Epithelial cell of proximal tubule (primary cell): ENCODE results near the gene FAM111B. TPM values are rescaled to one million over a fixed set of nuclear protein-coding genes. Genes with fewer than 3 reads are reported as not detected.

Source experiments
- DNase-seq: peaks from one replicate; pipeline ENCODE4 v3.0.0-alpha.2; 2011; ENCODE audit warnings: low read depth
- H3K4me3 ChIP-seq: 2 replicates; pipeline ENCODE4 v1.5.1; 2011; ENCODE audit warnings: low read depth, mild to moderate bottlenecking, low read length
- total RNA-seq: library from RNA; depleted of rRNA; stranded (reverse); fragments of >200 nt; gene quantifications from 2 replicates; pipeline ENCODE4 v1.2.3, GENCODE V29; 2015
- TF ChIP-seq, protein P1 (sequence below): conservative IDR thresholded peaks from 2 replicates; pipeline ENCODE4 v1.5.1; 2012; ENCODE audit warnings: low read depth, mild to moderate bottlenecking, low read length

FAM111B gene
- total RNA-seq, 1 donor from 2014 or later, result 16.5 TPM

DNA sequence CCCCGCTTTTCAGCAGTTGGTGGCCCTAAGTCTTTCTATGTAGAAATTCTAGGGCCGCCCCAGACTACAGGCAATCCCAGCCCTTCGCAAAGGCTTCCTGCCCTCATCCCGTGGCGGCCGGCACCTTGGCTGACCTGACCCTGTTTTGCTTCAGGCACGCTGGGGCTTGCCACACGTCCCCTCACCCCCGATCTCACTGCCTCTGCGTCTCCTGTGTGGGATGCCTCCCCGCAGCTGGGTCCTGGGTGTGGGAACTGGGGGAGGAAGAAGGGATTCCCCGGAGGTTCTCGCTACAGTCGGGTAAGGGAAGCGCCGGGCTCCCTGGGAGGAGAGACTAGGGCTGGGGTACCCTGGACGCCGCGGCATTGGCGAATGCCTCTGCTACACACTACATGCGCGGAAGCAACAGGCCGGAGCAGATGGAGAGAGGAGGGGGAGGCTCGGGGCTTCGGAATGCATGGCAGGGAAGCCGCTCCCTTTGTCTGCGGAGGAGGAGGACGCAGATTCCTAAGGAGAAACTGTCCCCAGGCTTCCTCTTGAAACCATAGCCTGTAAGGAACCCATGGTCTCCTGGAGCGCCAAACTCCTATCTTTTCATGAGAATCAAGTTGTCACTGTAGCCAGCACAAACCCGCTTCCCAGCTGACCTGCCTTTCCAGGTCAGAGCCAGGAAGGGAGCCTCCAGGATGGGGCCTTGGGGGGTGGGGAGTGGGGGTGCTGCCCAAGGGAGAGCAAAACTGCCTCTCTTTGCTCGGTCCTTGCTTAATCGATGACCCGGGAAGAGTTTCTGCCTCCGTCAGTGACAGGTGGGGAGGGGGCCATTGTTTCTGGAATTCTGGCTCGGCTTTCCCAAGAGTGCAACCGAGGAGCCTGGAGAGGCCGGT is 66.3 kb downstream of the FAM111B start:
- H3K4me3 ChIP-seq, result peak overlapping the region; percentile 69
- no peak for DNase-seq
- TF ChIP-seq, protein P1, sequence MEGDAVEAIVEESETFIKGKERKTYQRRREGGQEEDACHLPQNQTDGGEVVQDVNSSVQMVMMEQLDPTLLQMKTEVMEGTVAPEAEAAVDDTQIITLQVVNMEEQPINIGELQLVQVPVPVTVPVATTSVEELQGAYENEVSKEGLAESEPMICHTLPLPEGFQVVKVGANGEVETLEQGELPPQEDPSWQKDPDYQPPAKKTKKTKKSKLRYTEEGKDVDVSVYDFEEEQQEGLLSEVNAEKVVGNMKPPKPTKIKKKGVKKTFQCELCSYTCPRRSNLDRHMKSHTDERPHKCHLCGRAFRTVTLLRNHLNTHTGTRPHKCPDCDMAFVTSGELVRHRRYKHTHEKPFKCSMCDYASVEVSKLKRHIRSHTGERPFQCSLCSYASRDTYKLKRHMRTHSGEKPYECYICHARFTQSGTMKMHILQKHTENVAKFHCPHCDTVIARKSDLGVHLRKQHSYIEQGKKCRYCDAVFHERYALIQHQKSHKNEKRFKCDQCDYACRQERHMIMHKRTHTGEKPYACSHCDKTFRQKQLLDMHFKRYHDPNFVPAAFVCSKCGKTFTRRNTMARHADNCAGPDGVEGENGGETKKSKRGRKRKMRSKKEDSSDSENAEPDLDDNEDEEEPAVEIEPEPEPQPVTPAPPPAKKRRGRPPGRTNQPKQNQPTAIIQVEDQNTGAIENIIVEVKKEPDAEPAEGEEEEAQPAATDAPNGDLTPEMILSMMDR, result no peak

DNA sequence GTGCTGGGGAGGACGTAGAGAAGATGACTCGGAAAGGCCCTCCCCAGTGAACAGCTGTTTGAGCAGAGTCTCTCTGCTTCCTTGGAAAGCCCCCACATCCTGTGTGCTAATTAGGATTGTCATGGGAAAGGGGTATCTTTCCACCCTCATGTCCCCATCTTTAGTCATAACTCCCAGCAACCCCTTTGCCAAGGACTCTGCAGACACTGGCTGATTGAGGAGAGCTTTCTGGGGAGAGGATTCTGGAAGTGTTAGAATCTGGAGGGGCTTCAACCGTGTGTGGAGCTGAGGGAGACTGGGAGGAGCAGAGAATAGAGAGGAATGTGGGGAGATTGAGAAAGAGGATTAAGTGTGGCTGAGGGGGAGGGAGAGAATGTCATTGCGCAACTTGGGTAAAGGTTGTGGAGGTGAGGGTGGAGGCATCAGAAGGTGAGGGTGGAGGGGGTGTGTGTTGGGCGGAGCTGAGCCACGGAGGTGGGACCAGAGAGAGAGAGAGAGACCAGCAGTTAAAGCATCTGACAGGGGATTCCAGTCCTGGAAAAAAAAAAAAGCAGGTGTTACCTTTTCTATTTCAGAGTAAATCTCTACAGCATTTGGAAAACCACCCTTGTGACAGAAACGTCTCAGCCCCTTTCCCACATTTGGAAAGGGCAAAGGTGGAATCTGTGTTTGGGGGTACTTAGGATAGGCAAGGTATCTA is 67.1 kb downstream of the FAM111B start:
- no peak for DNase-seq
- H3K4me3 ChIP-seq, result peak overlapping the region; percentile 69

DNA sequence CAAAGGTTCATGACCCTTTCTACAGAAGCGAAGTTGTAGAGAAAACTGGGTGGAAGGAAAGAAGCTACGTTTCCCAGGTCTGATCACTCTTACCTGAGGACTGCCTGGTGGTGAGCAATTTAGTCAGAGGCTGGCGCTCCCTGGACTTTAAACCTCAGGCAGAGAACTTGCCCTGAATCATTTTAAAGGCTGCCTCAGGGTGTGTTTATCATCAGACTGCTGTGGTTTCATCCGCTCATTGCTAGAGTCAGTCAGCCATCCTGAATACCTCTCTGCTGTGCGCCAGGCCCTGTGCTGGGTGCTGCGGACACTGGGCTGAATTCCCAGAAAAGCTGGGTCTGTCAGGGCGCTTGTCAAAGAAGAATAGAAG is 67.6 kb downstream of the FAM111B start:
- TF ChIP-seq, protein P1, result no peak
- DNase-seq, result no peak
- H3K4me3 ChIP-seq, result peak overlapping the region; percentile 21

More for the DNA sequence above, 67.1 kb downstream of the FAM111B start:
- TF ChIP-seq, protein P1, result no peak

DNA sequence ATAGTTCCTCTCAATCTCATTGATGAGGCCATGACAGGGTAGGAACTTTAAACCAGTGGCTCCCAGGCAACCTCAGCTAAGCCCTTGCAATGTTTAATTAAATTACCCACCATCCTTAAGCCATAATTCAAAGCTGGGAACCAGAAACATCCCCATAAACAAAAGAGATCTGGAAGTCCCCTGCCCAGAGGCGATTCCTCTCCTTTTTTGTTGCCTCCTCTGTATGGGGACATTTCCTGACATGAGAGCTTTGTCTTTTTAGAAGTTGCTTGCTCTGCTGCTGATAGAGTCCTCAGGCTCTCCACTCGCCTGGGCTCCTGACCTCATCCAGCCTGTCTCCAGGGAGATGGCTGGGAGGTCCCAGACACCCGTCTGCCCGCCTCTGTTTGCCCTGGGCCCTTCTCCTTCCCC is 68.1 kb downstream of the FAM111B start:
- TF ChIP-seq, protein P1, result no peak
- H3K4me3 ChIP-seq, result no peak overlapping the region
- DNase-seq, result no peak

DNA sequence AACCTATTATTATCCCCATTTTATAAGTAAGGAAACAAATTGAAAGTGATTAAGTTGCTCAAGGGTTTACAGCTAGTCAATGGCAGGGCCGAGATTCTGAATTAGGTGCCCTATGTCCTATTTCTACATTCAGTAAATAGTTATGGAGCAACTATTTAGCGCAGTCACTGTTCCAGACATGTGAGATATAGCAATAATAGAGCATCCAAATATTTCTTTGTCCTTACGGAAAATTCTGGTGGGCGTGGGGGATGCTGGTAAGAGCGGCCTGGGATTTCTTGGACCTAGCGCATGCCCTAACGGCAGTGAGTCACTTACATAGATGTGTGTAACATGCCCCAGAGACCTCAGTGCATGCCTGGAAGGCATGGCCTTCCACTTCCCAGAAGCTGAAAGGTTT is 69.3 kb downstream of the FAM111B start:
- TF ChIP-seq, protein P1, result no peak
- H3K4me3 ChIP-seq, result no peak overlapping the region
- no peak for DNase-seq

Other genes with a start within 250 kb of the FAM111B start
- 1.7 and 5.0 TPM in 2 replicates for gene GLYATL1, start 167.7 kb upstream of the FAM111B start, total RNA-seq
- gene GLYATL1B, start 20.9 kb upstream of the FAM111B start, total RNA-seq, result not detected in 2 replicates
- 36.8 and 44.7 TPM in 2 replicates for gene FAM111A, start 35.6 kb downstream of the FAM111B start, total RNA-seq
- gene DTX4, start 64.9 kb downstream of the FAM111B start, total RNA-seq, result 2.7 and 3.0 TPM in 2 replicates
- not detected in 2 replicates for gene MPEG1, start 105.7 kb downstream of the FAM111B start, total RNA-seq